NK-92 (cell line): ENCODE data around the gene ARL14EPL.

Experiments used
- DNase-seq: peaks from one replicate; lab custom pipeline; 2025; ENCODE audit not compliant: unreplicated experiment; lab: John Stamatoyannopoulos, UW

The ARL14EPL gene

DNA sequence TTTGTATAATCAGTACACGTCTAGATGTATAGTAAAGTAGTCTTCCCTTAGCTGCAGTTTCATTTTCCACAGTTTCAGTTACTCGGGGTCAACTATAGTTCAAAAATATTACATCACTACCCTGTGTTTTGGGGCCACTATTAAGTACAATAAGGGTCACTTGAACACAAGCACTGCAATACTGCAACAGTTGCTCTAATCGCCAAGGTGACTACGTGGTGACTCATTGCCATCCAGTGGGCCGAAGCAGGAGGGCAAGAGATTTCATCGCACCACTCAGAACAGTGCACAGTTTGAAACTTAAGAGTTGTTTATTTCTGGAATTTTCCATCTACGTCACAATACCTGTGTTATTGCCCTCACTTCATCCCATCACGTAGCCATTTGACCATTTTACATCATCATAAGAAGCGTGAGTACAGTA lies at the start of gene ARL14EPL:
Gene ARL14EPL, plus strand, starts transcription at position 379 of the 424 bp plus-strand sequence. CDS start 18,994 bp downstream, outside the sequence.
- DNase-seq: no peak

GRCh38 chr5:115983519-115983918 lies 48.8 kb upstream of the ARL14EPL start:
- DNase-seq: no peak

DNA sequence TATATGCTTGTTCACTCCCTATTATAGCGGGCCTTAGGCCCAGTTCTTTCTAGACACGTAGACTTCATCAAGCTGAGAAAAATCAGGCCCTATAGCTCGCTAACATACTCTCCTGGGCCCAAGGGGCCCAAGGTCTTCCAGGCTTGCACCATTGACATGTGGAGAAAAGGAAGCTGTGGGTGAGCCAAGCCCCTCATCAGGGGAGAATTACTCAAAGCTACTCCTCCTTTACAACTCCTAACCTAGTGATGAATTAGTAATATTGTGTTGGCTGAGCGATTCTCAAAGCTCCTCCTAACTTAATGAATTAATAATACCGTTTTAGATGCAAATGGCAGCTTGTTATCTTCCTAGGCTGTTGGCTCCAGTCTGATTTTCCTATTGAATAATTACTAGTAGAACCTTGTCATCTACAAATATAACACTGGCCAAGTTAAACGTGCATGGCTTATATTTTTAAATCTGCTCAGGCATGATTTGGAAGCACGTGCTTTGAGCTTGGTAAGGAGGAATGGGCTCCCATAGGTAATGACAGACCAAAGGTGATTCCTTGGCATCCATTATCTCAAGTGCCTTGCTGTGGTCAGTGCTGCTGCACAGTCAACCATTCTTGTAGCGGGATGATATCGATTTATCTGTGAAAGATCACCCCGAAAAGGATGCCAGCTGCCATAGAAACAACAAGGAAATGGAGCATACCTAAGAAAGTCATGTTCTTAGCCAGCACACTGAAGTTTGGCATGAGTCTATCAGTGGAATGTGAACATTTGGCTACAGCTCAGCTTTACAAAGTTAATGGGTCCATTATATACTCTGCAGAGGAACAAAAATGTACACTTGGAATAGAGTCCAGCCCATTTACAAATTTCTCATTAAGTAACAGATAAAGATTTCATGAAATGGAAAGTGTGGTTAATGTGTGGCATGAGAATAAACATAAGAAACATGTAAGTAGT lies 46.2 kb upstream of the ARL14EPL start:
- DNase-seq: no peak

- no peak for DNase-seq
Measured at GRCh38 chr5:115988002-115988401, 44.3 kb upstream of the ARL14EPL start.

DNA sequence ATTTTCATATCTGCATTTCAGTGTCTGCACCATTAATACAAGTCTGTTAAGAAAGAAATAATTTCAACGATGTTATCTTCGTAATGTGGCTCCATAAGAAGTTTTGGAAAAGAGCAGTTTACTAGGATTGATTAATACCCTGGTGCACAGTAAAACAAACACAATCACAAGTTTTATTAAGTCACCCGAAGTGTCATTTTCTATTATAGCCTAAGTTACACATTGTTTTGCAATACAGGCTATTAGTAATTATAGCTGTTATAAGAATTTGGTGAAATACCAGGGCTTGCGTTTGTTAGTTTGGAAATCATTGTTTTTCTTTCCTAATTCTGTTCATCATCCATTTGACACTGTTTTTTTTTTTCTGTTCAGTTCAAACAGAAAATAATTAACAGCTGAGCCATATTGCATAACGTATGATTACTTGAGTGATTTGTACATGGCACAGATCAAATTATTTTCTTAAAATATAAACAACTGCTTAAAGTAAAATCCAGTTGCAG lies 39.4 kb upstream of the ARL14EPL start:
- no peak for DNase-seq

- DNase-seq: no peak
Measured at GRCh38 chr5:115995351-115995750, 36.9 kb upstream of the ARL14EPL start.

DNA sequence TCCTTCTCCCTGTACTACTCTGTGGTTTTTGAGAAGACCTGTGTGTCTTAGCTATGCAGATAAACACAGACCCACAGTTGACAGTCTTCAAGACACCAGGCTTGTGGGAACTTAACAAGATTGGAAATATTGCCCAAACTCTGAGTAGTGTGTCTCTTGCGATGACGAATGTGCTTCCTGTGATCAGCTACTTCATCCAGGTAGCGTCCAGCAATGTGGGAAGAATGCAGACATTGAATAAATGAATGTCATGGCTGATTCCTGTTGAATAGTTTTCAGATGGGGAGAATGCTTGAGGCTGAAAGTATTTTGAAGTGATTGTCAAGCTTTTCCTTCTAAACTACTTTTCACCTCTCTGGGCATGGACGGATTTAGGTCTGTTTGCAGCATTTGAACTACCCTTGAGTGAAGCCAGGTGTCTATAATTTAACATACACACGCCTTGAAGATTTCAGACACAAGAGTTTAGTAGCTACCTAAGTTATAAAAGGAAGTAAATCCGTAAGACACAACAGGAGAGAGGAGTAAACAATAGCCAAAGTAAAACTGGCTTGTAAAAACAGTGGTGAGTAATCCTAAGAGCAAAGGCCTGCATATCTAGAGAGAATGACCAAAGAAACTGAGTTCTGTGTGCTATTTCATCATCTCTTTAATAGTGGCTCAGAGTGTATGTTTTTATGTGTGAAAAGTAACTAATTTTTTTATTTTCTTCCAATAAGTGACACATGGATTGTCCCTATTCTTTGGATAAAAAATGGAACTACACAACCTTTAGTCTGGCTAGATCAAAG lies 30.0 kb upstream of the ARL14EPL start:
- no peak for DNase-seq

GRCh38 chr5:116004248-116004647 lies 28.0 kb upstream of the ARL14EPL start:
- DNase-seq: no peak

DNA sequence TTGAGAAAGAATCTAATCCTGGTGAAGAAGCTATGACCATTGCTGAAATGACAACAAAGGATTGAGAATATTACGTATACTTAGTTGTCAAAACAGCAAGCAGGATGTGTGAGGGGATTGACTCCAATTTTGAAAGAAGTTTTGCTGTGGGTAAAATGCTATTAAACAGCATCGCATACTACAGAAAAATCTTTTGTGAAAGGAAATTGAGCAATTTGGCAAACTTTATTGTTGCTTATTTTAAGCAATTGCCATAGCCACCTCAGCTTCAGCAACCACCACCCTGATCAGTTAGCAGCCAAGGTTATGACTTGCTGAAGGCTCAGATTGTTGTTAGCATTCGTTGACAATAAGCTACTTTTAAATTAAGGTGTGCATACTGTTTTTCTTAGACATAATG lies 22.5 kb upstream of the ARL14EPL start:
- DNase-seq: no peak

DNA sequence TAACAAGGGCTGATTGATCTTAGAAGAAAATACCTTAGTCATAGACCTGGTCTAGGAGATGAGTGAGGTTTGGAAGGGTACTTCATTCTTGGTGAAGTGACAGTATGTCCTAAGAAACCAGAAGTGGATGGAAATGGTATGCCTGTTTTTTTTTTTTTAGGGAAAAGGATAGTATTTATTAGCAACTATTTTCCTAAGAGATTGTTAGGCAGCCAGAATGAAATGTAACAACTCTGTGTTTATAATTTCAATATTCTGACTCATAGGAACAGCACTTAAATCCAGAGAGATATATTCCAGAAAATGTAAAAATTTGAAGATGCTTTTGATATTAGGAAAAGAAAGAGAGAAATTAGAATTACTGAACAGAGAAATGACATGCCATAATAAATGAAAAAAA lies 21.2 kb upstream of the ARL14EPL start:
- no peak for DNase-seq

DNA sequence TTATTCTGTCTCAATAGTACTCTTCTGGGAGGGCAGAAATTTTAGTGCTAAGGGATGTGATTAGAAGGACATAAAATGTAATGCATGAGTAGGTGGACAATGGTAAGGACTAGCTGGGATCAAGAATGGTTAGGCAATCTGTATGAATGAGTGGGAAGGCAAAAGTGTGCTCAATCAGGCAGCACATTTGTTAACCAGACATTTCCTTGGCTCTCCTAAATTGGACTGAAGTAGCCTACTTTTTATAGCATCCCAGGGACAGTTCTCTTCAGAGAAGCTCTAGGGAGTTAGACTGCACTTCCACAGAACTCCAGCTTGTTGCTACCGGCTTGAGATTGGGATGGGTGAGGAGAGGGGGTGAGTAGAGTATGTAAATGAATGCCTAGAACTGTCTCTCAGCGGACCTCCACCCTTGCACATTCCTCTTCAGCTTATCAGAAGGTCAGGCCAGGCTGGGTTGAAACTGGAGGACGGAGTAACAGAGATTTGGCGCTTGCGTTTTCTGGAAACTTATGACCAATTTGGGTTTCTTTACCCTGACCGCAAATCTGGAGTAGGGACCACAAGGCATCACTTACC lies 19.0 kb upstream of the ARL14EPL start:
- DNase-seq: no peak

GRCh38 chr5:116013936-116014335 lies 18.3 kb upstream of the ARL14EPL start:
- no peak for DNase-seq

DNA sequence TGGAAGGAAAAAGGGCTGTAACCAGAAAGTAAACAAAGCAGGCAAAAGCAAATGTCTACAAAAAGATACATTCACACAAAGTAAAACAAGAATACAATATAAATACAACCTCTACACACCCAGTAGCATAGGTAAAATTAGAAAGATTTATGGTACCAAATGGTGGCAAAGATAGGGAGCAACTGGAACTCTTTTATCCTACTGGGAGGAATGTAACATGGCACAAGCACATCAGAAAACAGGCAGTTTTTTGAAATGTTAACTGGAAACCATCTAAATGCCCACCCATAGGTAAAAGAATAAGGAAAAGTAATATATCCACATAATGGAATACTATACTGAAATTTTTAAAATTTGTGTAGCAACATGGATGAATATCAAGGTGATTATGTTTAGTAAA lies 8.7 kb upstream of the ARL14EPL start:
- no peak for DNase-seq

GRCh38 chr5:116025866-116026265 lies 6.4 kb upstream of the ARL14EPL start:
- DNase-seq: no peak

GRCh38 chr5:116032991-116033390 lies 719 bp downstream of the ARL14EPL start:
- DNase-seq: no peak

GRCh38 chr5:116035123-116035522 lies 2.9 kb downstream of the ARL14EPL start:
- DNase-seq: no peak

DNA sequence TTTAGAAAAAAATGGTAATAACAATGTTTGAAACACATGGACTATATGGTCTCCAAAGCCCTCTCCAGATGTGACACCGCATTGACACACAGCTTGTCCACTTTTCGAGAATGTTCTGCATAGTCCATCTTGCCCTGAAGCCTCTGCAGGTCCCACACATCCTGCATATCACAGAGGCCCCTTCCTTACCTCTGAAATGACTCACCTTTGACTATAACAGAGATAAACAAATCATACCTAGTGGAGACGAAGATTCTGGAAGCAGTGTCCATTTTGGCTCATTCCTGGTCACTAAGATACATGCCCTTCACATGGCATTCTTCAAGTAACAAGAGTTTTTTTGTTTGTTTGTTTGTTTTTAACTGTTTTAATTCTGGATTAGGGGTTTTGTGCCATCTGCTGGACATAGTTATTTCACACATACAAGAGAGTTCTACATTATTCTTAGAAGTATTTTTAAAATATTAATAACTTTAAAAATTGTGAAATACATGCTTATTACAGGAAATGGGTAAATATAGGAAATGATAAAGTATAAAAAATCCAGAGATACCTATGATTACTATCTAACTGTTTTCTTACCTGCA lies 5.1 kb downstream of the ARL14EPL start:
- DNase-seq: no peak

- no peak for DNase-seq
Measured at GRCh38 chr5:116038817-116039216, 6.5 kb downstream of the ARL14EPL start.

GRCh38 chr5:116042375-116042774 lies 10.1 kb downstream of the ARL14EPL start:
- DNase-seq: no peak

GRCh38 chr5:116044073-116044472 lies 11.8 kb downstream of the ARL14EPL start:
- DNase-seq: no peak

GRCh38 chr5:116045821-116046220 lies 13.5 kb downstream of the ARL14EPL start:
- no peak for DNase-seq
